KOPT-K1 (cell line): ENCODE data around the gene MCM10.

Experiments used
- H3K27ac ChIP-seq: fragments of 200-600 bp; sonication (generic); 2 replicates; pipeline ENCODE4 v1.5.1; 2016; ENCODE audit warnings: antibody characterized with exemption, mild to moderate bottlenecking, low read depth, low read length; ENCODE audit not compliant: poor library complexity, severe bottlenecking
- H3K36me3 ChIP-seq: fragments of 200-600 bp; sonication (generic); 2 replicates; pipeline ENCODE4 v1.5.1; 2017; ENCODE audit warnings: antibody characterized with exemption, mild to moderate bottlenecking, low read length, moderate library complexity; ENCODE audit not compliant: insufficient read depth
- H3K9me3 ChIP-seq: fragments of 200-600 bp; sonication (generic); 2 replicates; pipeline ENCODE4 v1.5.1; 2017; ENCODE audit warnings: antibody characterized with exemption, low read length, mild to moderate bottlenecking; ENCODE audit not compliant: insufficient read depth, poor library complexity, severe bottlenecking

Gene MCM10

DNA sequence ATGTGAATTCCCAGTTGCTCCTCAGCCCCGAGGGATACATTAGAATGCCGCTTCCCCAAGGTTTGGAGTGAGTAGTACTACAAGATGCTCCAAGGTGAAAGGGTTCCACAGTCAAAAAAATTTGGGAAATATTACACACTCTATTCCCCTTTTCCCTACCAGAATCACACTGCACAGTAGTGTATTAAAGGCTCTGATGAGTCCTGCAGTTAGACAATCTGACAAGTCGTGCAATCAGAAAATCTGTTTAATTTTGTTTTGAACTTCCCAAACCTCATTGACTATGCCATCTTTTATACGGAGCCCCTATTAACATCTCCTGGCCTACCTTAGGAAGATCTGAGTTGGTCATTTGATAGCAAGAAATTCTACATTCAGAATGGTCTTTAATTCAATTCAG is 86.4 kb downstream of the MCM10 start:
- H3K27ac ChIP-seq = no peak overlapping the region
- H3K9me3 ChIP-seq = no peaks in the 10 kb centered on the region
- H3K36me3 ChIP-seq = no peaks in the 10 kb centered on the region

DNA sequence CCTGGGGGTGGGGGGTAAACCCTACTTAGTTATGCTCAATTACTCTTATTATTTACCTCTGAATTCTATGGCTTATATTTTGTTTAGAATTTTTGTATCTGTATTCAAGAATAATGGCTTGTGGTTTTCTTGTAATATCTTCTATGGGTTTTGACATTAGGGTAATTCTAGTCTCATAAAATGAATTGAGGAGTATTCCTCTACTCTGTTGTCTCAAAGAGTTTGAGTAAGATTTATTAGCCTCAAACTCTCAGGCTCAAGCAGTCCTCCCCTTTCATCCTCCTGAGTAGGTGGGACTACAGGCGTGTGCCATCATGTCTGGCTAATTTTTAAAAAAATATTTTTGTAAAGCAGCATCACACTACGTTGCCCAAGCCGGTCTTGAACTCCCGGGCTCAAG is 92.4 kb downstream of the MCM10 start:
- H3K9me3 ChIP-seq = no peaks in the 10 kb centered on the region
- no peaks in the 10 kb centered on the region for H3K36me3 ChIP-seq
- no peak overlapping the region for H3K27ac ChIP-seq

GRCh38 chr10:13256627-13257026 is 95.3 kb downstream of the MCM10 start:
- Histone ChIP-seq H3K9me3 (no peaks in the 10 kb centered on the region), H3K36me3 (no peaks in the 10 kb centered on the region)

GRCh38 chr10:13257621-13258140 is 96.3 kb downstream of the MCM10 start:
- peak overlapping the region; percentile 34 for H3K27ac ChIP-seq
- H3K36me3 ChIP-seq = no peaks in the 10 kb centered on the region
- no peaks in the 10 kb centered on the region for H3K9me3 ChIP-seq

More at GRCh38 chr10:13256627-13257026, 95.3 kb downstream of the MCM10 start:
- no peak overlapping the region for H3K27ac ChIP-seq
